Neutrophil (primary cell): ENCODE data around the gene TENM4.
"Not testable (repeated sequence)": the region's sequence is repeated elsewhere in the genome, so short reads cannot be mapped to it uniquely, and the experiment has no call there.

Experiments used
- H3K27ac ChIP-seq: fragments of 200-600 bp; sonication (generic); 2 replicates; pipeline ENCODE4 v1.5.1; 2016; ENCODE audit warnings: mild to moderate bottlenecking, moderate library complexity
- H3K27me3 ChIP-seq: fragments of 200-600 bp; sonication (generic); 2 replicates; pipeline ENCODE4 v1.6.0; 2016; ENCODE audit warnings: mild to moderate bottlenecking
- H3K36me3 ChIP-seq: fragments of 200-600 bp; sonication (generic); 2 replicates; pipeline ENCODE4 v1.5.1; 2017
- H3K4me1 ChIP-seq, 2 experiments: fragments of 200-600 bp in 1 of 2; sonication (generic) in 1 of 2; 1 replicate in 1 of 2; 2 replicates in 1 of 2; pipeline versions ENCODE4 v1.5.1 to v1.6.1; 2013 to 2016; ENCODE audit warnings: low read depth in 1 of 2, low read length in 1 of 2, mild to moderate bottlenecking in 1 of 2, moderate library complexity in 1 of 2; ENCODE audit not compliant: control insufficient read depth in 1 of 2, insufficient read depth in 1 of 2
- H3K4me3 ChIP-seq, 2 experiments: fragments of 200-600 bp in 1 of 2; sonication (generic) in 1 of 2; 1 replicate in 1 of 2; 2 replicates in 1 of 2; pipeline ENCODE4 v1.5.1; 2013 to 2016; ENCODE audit warnings: low read depth in 1 of 2, low read length in 1 of 2, mild to moderate bottlenecking in 1 of 2, moderate library complexity in 1 of 2
- H3K9me3 ChIP-seq: fragments of 200-600 bp; sonication (generic); 2 replicates; pipeline ENCODE4 v1.5.1; 2016
- TF ChIP-seq, protein P1 (sequence below): fragments of 200-600 bp; sonication (generic); IDR thresholded peaks from 2 replicates; pipeline ENCODE4 v1.5.1; 2016; ENCODE audit warnings: antibody characterized with exemption

TENM4 gene

DNA sequence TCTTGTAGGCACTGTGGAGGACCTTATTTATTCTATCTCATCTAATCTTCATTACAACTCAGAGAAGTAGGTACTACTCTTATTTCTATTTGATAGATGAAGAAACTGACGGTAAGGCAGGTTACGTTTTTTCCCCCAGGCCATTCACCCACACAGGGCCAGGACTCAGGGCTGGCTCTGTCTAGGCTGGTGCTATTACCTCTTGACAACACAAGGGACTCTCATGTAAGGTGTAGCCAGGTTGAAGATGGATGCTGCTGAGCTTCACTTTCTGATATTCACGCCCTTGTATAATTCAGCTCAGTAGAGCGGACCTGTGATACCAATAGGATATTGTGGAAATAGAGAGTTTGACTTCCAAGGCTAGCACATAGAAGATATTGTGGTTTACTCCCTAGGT lies 453.1 kb downstream of the TENM4 start:
- H3K27me3 ChIP-seq, result peaks cover 3% of the 10 kb centered on the region
- TF ChIP-seq, protein P1, sequence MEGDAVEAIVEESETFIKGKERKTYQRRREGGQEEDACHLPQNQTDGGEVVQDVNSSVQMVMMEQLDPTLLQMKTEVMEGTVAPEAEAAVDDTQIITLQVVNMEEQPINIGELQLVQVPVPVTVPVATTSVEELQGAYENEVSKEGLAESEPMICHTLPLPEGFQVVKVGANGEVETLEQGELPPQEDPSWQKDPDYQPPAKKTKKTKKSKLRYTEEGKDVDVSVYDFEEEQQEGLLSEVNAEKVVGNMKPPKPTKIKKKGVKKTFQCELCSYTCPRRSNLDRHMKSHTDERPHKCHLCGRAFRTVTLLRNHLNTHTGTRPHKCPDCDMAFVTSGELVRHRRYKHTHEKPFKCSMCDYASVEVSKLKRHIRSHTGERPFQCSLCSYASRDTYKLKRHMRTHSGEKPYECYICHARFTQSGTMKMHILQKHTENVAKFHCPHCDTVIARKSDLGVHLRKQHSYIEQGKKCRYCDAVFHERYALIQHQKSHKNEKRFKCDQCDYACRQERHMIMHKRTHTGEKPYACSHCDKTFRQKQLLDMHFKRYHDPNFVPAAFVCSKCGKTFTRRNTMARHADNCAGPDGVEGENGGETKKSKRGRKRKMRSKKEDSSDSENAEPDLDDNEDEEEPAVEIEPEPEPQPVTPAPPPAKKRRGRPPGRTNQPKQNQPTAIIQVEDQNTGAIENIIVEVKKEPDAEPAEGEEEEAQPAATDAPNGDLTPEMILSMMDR, result no peak
- no peak overlapping the region for H3K4me3 ChIP-seq
- H3K4me1 ChIP-seq, result no peaks in the 10 kb centered on the region
- H3K36me3 ChIP-seq, result no peaks in the 10 kb centered on the region
- H3K9me3 ChIP-seq, result no peaks in the 10 kb centered on the region
- no peak overlapping the region for H3K27ac ChIP-seq

DNA sequence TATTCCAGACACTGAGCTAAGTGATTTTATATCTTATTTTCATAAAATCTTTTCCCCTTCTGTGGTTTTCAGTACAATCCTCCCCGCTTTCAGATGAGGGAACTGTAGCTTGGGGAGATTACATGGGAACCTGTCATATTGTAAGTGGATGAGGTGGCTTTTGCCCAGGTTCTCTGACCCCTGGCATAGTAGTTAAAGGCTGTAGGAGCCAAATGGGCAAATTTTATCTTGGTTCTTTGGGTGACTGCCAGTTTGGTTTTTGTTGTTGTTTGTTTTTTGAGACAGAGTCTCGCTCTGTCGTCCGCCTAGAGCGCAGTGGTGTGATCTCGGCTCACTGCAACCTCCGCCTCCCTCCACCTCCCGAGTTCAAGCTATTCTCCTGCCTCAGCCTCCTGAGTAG lies 454.5 kb downstream of the TENM4 start:
- H3K27me3 ChIP-seq, result no peaks in the 10 kb centered on the region
- H3K9me3 ChIP-seq, result no peaks in the 10 kb centered on the region
- no peak overlapping the region for H3K27ac ChIP-seq
- no peak overlapping the region for H3K4me3 ChIP-seq
- no peaks in the 10 kb centered on the region for H3K4me1 ChIP-seq
- TF ChIP-seq, protein P1, result no peak
- H3K36me3 ChIP-seq, result no peaks in the 10 kb centered on the region

DNA sequence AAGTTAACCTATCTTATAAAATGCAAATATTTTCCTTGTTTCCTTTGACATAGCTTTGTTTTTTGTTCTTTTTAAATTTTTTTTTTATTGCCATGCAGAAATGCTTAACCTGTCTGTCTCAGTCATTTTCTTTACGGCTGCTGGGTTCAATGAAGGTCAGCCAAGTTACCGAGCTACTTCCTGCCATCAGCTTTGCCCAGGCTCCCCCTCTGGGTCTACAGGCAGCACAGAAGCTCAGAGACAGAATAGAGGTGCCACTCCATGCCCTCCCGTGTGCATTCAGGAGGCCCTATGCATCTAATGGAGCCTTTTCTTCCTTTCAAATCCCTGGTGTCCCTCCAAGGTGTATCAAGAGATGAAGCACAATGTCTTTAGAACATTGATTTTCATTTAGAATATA lies 455.2 kb downstream of the TENM4 start:
- H3K27me3 ChIP-seq, result no peaks in the 10 kb centered on the region
- H3K36me3 ChIP-seq, result no peaks in the 10 kb centered on the region
- H3K27ac ChIP-seq, result no peak overlapping the region
- H3K4me3 ChIP-seq, result no peak overlapping the region
- H3K4me1 ChIP-seq, result no peaks in the 10 kb centered on the region
- H3K9me3 ChIP-seq, result no peaks in the 10 kb centered on the region
- TF ChIP-seq, protein P1, result no peak

DNA sequence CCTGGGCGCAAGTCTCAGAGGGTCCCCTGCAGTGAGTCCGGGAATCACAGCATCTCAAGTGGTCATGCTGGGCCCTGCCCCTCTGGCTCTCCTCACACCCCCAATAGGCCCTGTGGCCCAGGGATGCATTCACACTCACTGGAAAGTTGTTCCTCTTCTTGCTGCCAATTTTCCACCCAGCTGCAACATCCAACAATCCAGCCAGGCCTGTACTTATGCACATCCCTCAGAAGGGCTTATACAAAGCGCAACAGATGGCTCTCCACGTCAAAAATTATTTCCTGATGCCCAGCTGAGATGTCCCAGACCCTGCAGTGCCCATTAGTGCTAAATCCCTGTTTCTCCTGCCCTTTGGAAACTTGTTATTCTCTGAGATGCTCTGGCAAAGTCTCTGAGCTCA lies 458.4 kb downstream of the TENM4 start:
- Histone ChIP-seq H3K27ac (no peak overlapping the region), H3K9me3 (no peaks in the 10 kb centered on the region), H3K4me1 (no peaks in the 10 kb centered on the region), H3K4me3 (no peak overlapping the region), H3K27me3 (peaks cover 4% of the 10 kb centered on the region), H3K36me3 (no peaks in the 10 kb centered on the region)
- TF ChIP-seq, protein P1, result no peak

DNA sequence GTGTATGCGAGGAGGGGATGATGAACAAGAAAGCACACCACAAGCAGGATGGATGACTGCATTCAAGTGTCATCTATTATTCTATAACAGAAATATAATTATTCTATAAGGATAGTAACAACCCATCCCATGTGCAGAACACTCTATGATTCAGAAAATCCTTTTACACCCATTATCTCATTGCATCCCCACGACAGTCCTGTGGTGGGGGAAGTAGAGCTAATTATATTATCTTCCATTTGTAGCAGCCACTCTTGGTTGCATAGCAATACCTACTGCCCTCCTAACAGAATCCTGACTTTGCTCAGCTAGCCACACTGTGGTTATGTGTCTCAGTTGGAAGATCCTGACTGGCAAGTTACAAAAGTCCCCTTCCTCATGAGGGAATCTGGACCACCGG lies 459.7 kb downstream of the TENM4 start:
- TF ChIP-seq, protein P1, result no peak

DNA sequence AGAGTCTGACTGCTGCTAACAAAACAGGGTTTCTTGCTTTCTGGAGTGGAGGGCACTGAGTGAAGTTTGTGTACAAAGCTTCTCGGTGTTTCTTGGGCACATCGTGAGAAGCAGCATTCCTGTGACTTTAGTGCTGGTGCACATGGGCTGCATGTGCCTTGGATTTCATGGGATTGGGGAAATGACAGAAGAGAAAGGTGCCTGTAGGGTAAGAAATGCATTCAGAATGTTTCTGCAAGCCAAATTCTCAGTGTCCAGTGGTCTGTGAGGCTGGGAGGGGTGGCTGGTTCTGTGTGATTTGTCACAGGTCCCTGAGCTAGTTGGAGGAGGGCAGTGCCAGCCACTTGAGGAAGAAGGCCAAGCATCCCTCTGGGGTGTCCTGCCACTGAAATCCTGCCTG lies 462.0 kb downstream of the TENM4 start:
- Histone ChIP-seq H3K27me3 (peaks cover 4% of the 10 kb centered on the region), H3K36me3 (no peaks in the 10 kb centered on the region), H3K4me3 (no peak overlapping the region), H3K9me3 (no peaks in the 10 kb centered on the region), H3K4me1 (no peaks in the 10 kb centered on the region), H3K27ac (no peak overlapping the region)
- TF ChIP-seq, protein P1, result no peak

More for the DNA sequence above, 459.7 kb downstream of the TENM4 start:
- Histone ChIP-seq H3K36me3 (no peaks in the 10 kb centered on the region), H3K4me3 (no peak overlapping the region), H3K9me3 (no peaks in the 10 kb centered on the region), H3K27me3 (peaks cover 4% of the 10 kb centered on the region), H3K27ac (no peak overlapping the region), H3K4me1 (no peaks in the 10 kb centered on the region)

DNA sequence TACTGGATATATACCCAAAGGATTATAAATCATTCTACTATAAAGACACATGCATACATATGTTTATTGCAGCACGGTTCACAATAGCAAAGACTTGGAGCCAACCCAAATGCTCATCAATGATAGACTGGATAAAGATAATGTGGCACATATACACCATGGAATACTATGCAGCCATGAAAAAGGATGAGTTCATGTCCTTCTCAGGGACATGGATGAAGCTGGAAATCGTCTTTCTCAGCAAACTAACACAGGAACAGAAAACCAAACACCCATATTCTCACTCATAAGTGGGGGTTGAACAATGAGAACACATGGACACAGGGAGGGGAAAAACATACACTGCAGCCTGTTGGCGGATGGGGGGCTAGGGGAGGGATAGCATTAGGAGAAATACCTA lies 463.0 kb downstream of the TENM4 start:
- H3K36me3 ChIP-seq, H3K27me3 ChIP-seq, H3K4me1 ChIP-seq, H3K9me3 ChIP-seq, H3K4me3 ChIP-seq, H3K27ac ChIP-seq: not testable (repeated sequence)
